DOHH2 (cell line): ENCODE results near the gene COL26A1.

Source experiments
- H3F3A ChIP-seq: fragments of 200-600 bp; sonication (generic), shearing (Covaris generic); 2 replicates; pipeline ENCODE4 v1.6.0; 2016; ENCODE audit warnings: antibody characterized with exemption, mild to moderate bottlenecking; ENCODE audit not compliant: control insufficient read depth, insufficient read depth
- H3K27ac ChIP-seq: fragments of 200-600 bp; sonication (generic); 2 replicates; pipeline ENCODE4 v1.5.1; 2014; ENCODE audit warnings: low read depth, mild to moderate bottlenecking, low read length, moderate library complexity
- H3K27me3 ChIP-seq: fragments of 200-600 bp; sonication (generic); 2 replicates; pipeline ENCODE4 v1.6.1; 2014; ENCODE audit warnings: mild to moderate bottlenecking, low read length, mixed read lengths; ENCODE audit not compliant: control insufficient read depth
- H3K36me3 ChIP-seq: fragments of 200-600 bp; sonication (generic); 2 replicates; pipeline ENCODE4 v1.6.1; 2014; ENCODE audit warnings: mild to moderate bottlenecking, low read length, moderate library complexity, mixed read lengths; ENCODE audit not compliant: control insufficient read depth
- H3K4me1 ChIP-seq: fragments of 200-600 bp; sonication (generic); 2 replicates; pipeline ENCODE4 v1.6.1; 2014; ENCODE audit warnings: mild to moderate bottlenecking, low read length, mixed read lengths; ENCODE audit not compliant: control insufficient read depth
- H3K4me2 ChIP-seq: fragments of 200-600 bp; sonication (generic); 2 replicates; pipeline ENCODE4 v1.6.0; 2014; ENCODE audit warnings: mild to moderate bottlenecking, low read length, moderate library complexity
- H3K4me3 ChIP-seq: fragments of 200-600 bp; sonication (generic); 2 replicates; pipeline ENCODE4 v1.5.1; 2014; ENCODE audit warnings: mild to moderate bottlenecking, low read length, mixed read lengths
- H3K79me2 ChIP-seq: fragments of 200-600 bp; sonication (generic); 2 replicates; pipeline ENCODE4 v1.6.1; 2014; ENCODE audit warnings: mild to moderate bottlenecking, low read length, mixed read lengths; ENCODE audit not compliant: control insufficient read depth
- H3K9me2 ChIP-seq: fragments of 200-600 bp; sonication (generic); replicated peaks from 2 replicates; pipeline ENCODE4 v1.6.1; 2014; ENCODE audit warnings: mild to moderate bottlenecking, low read length, mixed read lengths; ENCODE audit not compliant: control insufficient read depth
- H3K9me3 ChIP-seq: fragments of 200-600 bp; sonication (generic); 2 replicates; pipeline ENCODE4 v1.6.1; 2014; ENCODE audit warnings: antibody characterized with exemption, low read length, mixed read lengths; ENCODE audit not compliant: control insufficient read depth, insufficient read depth
- H4K20me1 ChIP-seq: fragments of 200-600 bp; sonication (generic); 2 replicates; pipeline ENCODE4 v1.6.0; 2014; ENCODE audit warnings: low read depth, mild to moderate bottlenecking, antibody characterized with exemption, low read length, moderate library complexity; ENCODE audit not compliant: control insufficient read depth, insufficient read depth
- EZH2phosphoT487 ChIP-seq: fragments of 200-600 bp; sonication (generic); IDR thresholded peaks from 2 replicates; pipeline ENCODE4 v1.6.1; 2017; ENCODE audit warnings: borderline replicate concordance, mild to moderate bottlenecking, antibody characterized with exemption, low read length, moderate library complexity, mixed read lengths
- TF ChIP-seq, protein P1 (sequence below): fragments of 200-600 bp; sonication (generic); IDR thresholded peaks from one replicate; pipeline ENCODE4 v1.5.1; 2014; ENCODE audit warnings: antibody characterized with exemption, mild to moderate bottlenecking, low read depth, low read length; ENCODE audit not compliant: poor library complexity, severe bottlenecking

Gene COL26A1

GRCh38 chr7:101332026-101332425, 30.6 kb upstream of the COL26A1 start:
- H3K4me1 ChIP-seq = no peaks in the 10 kb centered on the region
- H4K20me1 ChIP-seq = no peaks in the 10 kb centered on the region
- no peak overlapping the region for H3K4me3 ChIP-seq
- H3K9me2 ChIP-seq = no peaks in the 10 kb centered on the region
- no peaks in the 10 kb centered on the region for H3F3A ChIP-seq
- no peaks in the 10 kb centered on the region; the same call in 1 of the 2 replicates for H3K27me3 ChIP-seq
- H3K27ac ChIP-seq = no peak overlapping the region
- H3K36me3 ChIP-seq = no peaks in the 10 kb centered on the region
- H3K9me3 ChIP-seq = no peaks in the 10 kb centered on the region
- no peaks in the 10 kb centered on the region for H3K79me2 ChIP-seq
- no peak overlapping the region for H3K4me2 ChIP-seq
- TF ChIP-seq, protein P1, sequence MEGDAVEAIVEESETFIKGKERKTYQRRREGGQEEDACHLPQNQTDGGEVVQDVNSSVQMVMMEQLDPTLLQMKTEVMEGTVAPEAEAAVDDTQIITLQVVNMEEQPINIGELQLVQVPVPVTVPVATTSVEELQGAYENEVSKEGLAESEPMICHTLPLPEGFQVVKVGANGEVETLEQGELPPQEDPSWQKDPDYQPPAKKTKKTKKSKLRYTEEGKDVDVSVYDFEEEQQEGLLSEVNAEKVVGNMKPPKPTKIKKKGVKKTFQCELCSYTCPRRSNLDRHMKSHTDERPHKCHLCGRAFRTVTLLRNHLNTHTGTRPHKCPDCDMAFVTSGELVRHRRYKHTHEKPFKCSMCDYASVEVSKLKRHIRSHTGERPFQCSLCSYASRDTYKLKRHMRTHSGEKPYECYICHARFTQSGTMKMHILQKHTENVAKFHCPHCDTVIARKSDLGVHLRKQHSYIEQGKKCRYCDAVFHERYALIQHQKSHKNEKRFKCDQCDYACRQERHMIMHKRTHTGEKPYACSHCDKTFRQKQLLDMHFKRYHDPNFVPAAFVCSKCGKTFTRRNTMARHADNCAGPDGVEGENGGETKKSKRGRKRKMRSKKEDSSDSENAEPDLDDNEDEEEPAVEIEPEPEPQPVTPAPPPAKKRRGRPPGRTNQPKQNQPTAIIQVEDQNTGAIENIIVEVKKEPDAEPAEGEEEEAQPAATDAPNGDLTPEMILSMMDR = no peak
- TF ChIP-seq EZH2phosphoT487 = no peak

GRCh38 chr7:101333912-101334311, 28.8 kb upstream of the COL26A1 start:
- no peak overlapping the region for H3K27ac ChIP-seq
- TF ChIP-seq, protein P1 = no peak
- TF ChIP-seq EZH2phosphoT487 = no peak
- H3K9me3 ChIP-seq = no peaks in the 10 kb centered on the region
- H3K4me1 ChIP-seq = no peaks in the 10 kb centered on the region
- no peak overlapping the region for H3K4me3 ChIP-seq
- H3F3A ChIP-seq = no peaks in the 10 kb centered on the region
- no peaks in the 10 kb centered on the region for H3K9me2 ChIP-seq
- H3K27me3 ChIP-seq = no peaks in the 10 kb centered on the region; the same call in 1 of the 2 replicates
- H4K20me1 ChIP-seq = no peaks in the 10 kb centered on the region
- no peaks in the 10 kb centered on the region for H3K36me3 ChIP-seq
- no peaks in the 10 kb centered on the region for H3K79me2 ChIP-seq
- H3K4me2 ChIP-seq = no peak overlapping the region

- no peaks in the 10 kb centered on the region for H3K36me3 ChIP-seq
- no peak overlapping the region for H3K4me3 ChIP-seq
- TF ChIP-seq EZH2phosphoT487 = no peak
- TF ChIP-seq, protein P1 = no peak
- no peaks in the 10 kb centered on the region for H3K9me3 ChIP-seq
- H4K20me1 ChIP-seq = no peaks in the 10 kb centered on the region
- no peak overlapping the region for H3K27ac ChIP-seq
- H3K27me3 ChIP-seq = peaks cover 8% of the 10 kb centered on the region; the same call in 1 of the 2 replicates
- H3F3A ChIP-seq = no peaks in the 10 kb centered on the region
- H3K79me2 ChIP-seq = no peaks in the 10 kb centered on the region
- no peaks in the 10 kb centered on the region for H3K4me1 ChIP-seq
- no peak overlapping the region for H3K4me2 ChIP-seq
- no peaks in the 10 kb centered on the region for H3K9me2 ChIP-seq
Measured at GRCh38 chr7:101340379-101340778, 22.3 kb upstream of the COL26A1 start.

DNA sequence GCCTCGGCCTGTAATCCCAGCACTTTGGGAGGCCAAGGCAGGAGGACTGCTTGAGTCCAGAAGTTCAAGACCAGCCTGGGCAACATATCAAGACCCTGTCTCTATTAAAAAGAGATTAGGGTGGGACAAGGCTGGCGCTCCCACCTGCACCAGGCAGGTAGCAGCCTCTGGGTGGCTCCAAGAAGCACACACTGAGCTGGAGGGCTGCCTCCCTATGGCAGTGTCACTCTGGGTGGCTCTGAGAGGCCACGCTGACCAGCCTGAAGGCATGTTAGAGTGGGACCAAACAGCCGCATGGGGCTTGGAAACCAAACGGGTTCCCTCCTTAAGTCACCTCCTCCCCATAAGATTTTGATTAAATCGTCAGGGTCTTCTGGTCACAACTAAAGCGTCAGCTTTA, 19.8 kb upstream of the COL26A1 start:
- H4K20me1 ChIP-seq = no peaks in the 10 kb centered on the region
- H3K79me2 ChIP-seq = no peaks in the 10 kb centered on the region
- H3K4me1 ChIP-seq = no peaks in the 10 kb centered on the region
- H3K4me2 ChIP-seq = no peak overlapping the region
- TF ChIP-seq EZH2phosphoT487 = no peak
- TF ChIP-seq, protein P1 = no peak
- no peaks in the 10 kb centered on the region for H3K9me2 ChIP-seq
- no peaks in the 10 kb centered on the region for H3K36me3 ChIP-seq
- no peak overlapping the region for H3K4me3 ChIP-seq
- H3K9me3 ChIP-seq = no peaks in the 10 kb centered on the region
- no peak overlapping the region for H3K27ac ChIP-seq
- no peaks in the 10 kb centered on the region for H3F3A ChIP-seq
- H3K27me3 ChIP-seq = peaks cover 8% of the 10 kb centered on the region; the same call in 1 of the 2 replicates
